BLaER1 treated with 17β-estradiol and CSF1 and Interleukin-3, amounts not matched to agents 10 nM and 100 nM (cell line): ENCODE measurements around the gene LDLRAD3.
"Not testable (repeated sequence)": the region's sequence is repeated elsewhere in the genome, so short reads cannot be mapped to it uniquely, and the experiment has no call there.

ENCODE experiments used
- H3K27ac ChIP-seq, 11 experiments: shearing (Covaris generic); formaldehyde crosslinking; 2 replicates each; pipeline ENCODE4 v1.8.1; 2022
- H3K27me3 ChIP-seq, 11 experiments: shearing (Covaris generic); formaldehyde crosslinking; 2 replicates each; pipeline ENCODE4 v1.8.1; 2022
- H3K36me3 ChIP-seq, 11 experiments: shearing (Covaris generic); formaldehyde crosslinking; 2 replicates each; pipeline ENCODE4 v1.8.1; 2022
- H3K4me1 ChIP-seq, 10 experiments: shearing (Covaris generic); formaldehyde crosslinking; 2 replicates each; pipeline ENCODE4 v1.8.1; 2022
- H3K4me2 ChIP-seq, 11 experiments: shearing (Covaris generic); formaldehyde crosslinking; 2 replicates each; pipeline ENCODE4 v1.8.1; 2022
- H3K4me3 ChIP-seq, 10 experiments: shearing (Covaris generic); formaldehyde crosslinking; 2 replicates each; pipeline ENCODE4 v1.8.1; 2022
- H3K9ac ChIP-seq, 11 experiments: shearing (Covaris generic); formaldehyde crosslinking; 2 replicates each; pipeline ENCODE4 v1.8.1; 2022
- H3K9me3 ChIP-seq, 11 experiments: shearing (Covaris generic); formaldehyde crosslinking; replicated peaks in 1 of 11; 2 replicates each; pipeline ENCODE4 v1.8.1; 2022
- H4K20me1 ChIP-seq, 11 experiments: shearing (Covaris generic); formaldehyde crosslinking; 2 replicates each; pipeline ENCODE4 v1.8.1; 2022
- Cebpa-rat ChIP-seq, 11 experiments: shearing (Covaris generic); IDR thresholded peaks; 2 replicates each; pipeline ENCODE4 v1.8.1; 2022

LDLRAD3 gene

DNA sequence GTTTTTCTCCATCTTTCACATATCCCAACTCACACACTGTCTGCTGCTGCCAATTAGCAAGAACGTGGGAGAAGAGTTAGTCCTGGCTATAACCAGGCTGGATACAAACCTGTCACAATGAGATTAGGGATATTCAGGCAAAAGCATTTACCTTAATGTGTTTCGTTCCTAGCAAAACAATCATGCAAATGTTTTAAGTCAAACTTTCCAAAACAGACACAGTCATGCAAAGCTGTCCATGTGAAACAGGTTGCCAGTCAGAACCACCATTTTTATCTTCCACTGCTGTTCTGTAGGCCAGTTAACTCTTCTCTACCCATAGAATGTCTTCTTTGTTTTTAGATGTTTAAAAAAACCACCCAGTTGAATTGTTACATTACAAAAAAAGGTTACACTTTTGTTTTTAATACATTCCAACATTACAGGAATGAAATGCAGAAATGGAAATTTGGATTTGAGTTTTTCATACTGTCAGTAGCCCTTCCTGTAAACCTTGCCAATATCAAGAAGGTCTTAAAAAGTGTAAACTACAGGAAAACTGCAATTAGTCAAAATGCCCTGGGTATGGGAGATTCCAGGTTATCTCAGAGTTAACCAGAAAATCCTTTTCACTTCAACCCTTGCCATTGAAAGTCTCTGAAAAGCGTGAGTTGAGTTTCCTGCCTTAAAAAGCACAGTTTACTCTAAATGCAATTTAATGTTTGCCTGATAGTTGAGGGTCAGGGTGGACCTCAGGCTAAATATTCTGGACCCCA, 34.2 kb upstream of the LDLRAD3 start:
- Histone ChIP-seq H3K4me1 (peaks cover 2 to 36% (median 5%) of the 10 kb centered on the region in 10 experiments; a peak in 19 of 20 replicates), H3K27ac (no peak overlapping the region), H3K36me3 (no peaks in the 10 kb centered on the region), H4K20me1 (no peaks in the 10 kb centered on the region), H3K27me3 (no peaks in the 10 kb centered on the region), H3K9me3 (peaks cover 0 to 7% (median 0%) of the 10 kb centered on the region in 11 experiments; a peak in 1 of 22 replicates), H3K9ac (no peak overlapping the region), H3K4me2 (no peak overlapping the region), H3K4me3 (no peak overlapping the region)
- TF ChIP-seq Cebpa-rat (IDR thresholded peaks at IDR 0.05), result no peak

DNA sequence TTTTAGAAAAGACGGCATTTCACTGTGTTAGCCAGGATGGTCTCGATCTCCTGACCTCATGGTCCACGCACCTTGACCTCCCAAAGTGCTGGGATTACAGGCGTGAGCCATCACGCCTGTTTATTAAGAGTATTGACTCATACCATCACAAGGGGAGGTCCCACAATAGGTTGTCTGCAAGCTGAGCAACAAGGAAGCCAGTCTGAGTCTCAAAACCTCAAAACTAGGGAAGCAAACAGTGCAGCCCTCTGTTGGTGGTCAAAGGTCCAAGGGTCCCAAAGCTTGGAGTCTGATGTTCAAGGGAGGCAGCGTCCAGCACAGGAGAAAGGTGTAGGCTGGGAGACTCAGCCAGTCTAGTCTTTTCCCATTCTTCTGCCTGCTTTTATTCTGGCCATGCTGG, 32.8 kb upstream of the LDLRAD3 start:
- TF ChIP-seq Cebpa-rat (IDR thresholded peaks at IDR 0.05), result no peak
- Histone ChIP-seq H3K27ac (no peak overlapping the region), H3K4me1 (peaks cover 7 to 26% (median 14%) of the 10 kb centered on the region in 10 experiments; a peak in 19 of 20 replicates), H3K4me2 (peak overlapping the region in 1 of 11 experiments; percentile 17; a peak in 1 of 22 replicates), H3K27me3 (no peaks in the 10 kb centered on the region), H3K9me3 (peaks cover 0 to 7% (median 0%) of the 10 kb centered on the region in 11 experiments; a peak in 1 of 22 replicates), H3K36me3 (no peaks in the 10 kb centered on the region), H3K4me3 (no peak overlapping the region), H4K20me1 (no peaks in the 10 kb centered on the region), H3K9ac (no peak overlapping the region)

DNA sequence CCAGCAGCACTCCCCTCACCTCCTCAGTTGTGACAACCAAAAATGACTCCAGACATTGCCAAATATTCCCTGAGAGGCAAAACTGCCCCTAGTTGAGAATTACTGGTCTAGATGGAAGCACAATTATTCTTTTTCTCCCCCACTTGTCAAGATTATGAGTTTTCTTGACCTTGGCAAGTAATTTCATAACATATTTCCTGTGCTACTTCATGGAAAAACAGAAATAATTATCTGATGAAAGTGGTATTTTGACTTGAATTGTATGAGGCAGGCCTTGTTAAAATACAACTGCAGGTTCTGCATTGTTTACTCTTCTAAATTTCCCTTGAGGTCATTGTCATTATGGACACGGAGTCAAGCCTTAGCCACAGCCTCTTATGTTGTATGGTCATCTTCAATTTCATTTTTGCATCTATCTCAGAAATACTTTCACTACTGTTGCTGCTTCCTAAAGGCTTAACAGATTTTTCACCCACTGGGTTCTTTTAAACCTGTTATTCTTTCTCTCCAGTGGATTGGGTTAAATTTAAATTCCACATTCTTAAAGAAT, 32.2 kb upstream of the LDLRAD3 start:
- H4K20me1 ChIP-seq, result no peaks in the 10 kb centered on the region
- peak overlapping the region in 1 of 11 experiments; percentile 17; a peak in 1 of 22 replicates for H3K4me2 ChIP-seq
- no peak overlapping the region for H3K27ac ChIP-seq
- no peaks in the 10 kb centered on the region for H3K36me3 ChIP-seq
- H3K9ac ChIP-seq, result no peak overlapping the region
- peaks cover 0 to 7% (median 0%) of the 10 kb centered on the region in 11 experiments; a peak in 1 of 22 replicates for H3K9me3 ChIP-seq
- peaks cover 7 to 21% (median 14%) of the 10 kb centered on the region in 10 experiments; a peak in 19 of 20 replicates for H3K4me1 ChIP-seq
- H3K27me3 ChIP-seq, result no peaks in the 10 kb centered on the region
- H3K4me3 ChIP-seq, result no peak overlapping the region
- TF ChIP-seq Cebpa-rat (IDR thresholded peaks at IDR 0.05), result no peak

DNA sequence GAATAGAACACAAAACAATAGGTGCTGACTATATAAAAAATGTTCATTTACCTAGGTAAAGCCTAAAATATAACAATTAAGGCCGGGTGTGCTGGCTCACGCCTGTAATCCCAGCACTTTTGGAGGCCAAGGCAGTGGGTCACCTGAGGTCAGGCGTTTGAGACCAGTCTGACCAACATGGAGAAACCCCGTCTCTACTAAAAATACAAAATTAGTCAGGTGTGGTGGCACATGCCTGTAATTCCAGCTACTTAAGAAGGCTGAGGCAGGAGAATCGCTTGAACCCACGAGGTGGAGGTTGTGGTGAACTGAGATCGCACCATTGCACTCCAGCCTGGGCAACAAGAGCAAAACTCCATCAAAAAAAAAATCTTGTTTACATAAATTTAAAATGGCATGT, 31.4 kb upstream of the LDLRAD3 start:
- not testable (repeated sequence) for H3K27me3 ChIP-seq, H3K4me2 ChIP-seq, H3K4me3 ChIP-seq, H3K9ac ChIP-seq, H3K9me3 ChIP-seq, H4K20me1 ChIP-seq, H3K36me3 ChIP-seq, H3K27ac ChIP-seq
- peaks cover 7 to 20% (median 14%) of the 10 kb centered on the region in 10 experiments; a peak in 19 of 20 replicates for H3K4me1 ChIP-seq

DNA sequence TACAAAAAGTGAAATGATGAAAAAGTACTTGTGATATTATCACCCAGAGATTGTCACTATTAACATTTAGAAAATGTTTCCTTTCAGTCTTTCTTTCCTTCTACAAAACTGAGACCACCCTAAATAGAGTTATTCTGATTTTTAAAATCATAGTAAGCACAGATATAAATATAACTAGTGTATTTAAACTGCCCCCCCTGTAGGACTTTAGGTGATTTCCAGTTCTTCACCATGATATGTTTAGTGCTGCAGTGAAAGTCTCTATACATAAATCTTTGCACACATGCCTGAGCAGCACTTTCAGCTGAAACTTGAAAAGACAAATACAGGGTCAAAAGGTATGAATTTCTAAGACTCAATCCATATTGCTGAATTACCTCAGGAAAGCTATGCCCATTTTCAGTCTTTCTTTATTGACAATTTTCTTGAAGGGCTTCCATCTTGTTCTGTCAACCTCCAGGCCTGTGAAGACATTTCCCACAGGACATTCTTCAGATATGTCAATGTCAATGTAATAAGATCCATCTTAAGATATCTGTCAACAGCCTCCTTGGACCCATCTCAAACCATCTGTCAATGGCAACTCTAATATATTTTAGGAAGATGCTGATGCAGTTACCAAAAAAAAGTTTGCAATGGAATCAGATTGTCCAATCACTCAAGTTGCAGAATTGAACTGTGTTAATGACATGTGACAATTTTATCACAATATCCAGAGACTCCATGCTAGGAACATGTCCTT, 30.8 kb upstream of the LDLRAD3 start:
- no peak overlapping the region for H3K9ac ChIP-seq
- no peaks in the 10 kb centered on the region for H3K27me3 ChIP-seq
- no peak overlapping the region for H3K4me3 ChIP-seq
- H3K36me3 ChIP-seq, result no peaks in the 10 kb centered on the region
- no peak for TF ChIP-seq Cebpa-rat (IDR thresholded peaks at IDR 0.05)
- H3K4me2 ChIP-seq, result no peak overlapping the region
- H3K4me1 ChIP-seq, result peaks cover 6 to 16% (median 12%) of the 10 kb centered on the region in 10 experiments; a peak in 19 of 20 replicates
- no peaks in the 10 kb centered on the region for H4K20me1 ChIP-seq
- H3K9me3 ChIP-seq, result peaks cover 0 to 7% (median 0%) of the 10 kb centered on the region in 11 experiments; a peak in 1 of 22 replicates
- H3K27ac ChIP-seq, result no peak overlapping the region

DNA sequence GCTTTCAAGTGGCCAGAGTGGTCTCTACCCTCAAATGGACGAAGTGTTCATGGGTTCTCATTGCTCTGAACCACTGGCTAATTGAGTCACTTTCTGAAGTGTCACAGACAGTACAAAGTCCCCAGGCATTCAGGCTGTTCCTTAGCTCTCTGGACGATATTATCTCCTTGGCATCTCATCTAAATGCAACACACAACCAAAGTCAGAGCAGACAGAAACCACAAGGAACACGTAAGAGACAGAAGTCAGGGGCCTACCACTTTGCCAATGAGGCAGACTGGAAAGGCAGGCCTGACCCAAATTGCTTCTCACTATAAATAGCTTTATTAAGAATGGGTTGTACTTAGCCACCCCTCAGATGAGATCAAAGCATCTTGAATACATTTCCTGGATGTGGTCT, 29.0 kb upstream of the LDLRAD3 start:
- H3K4me1 ChIP-seq, result peaks cover 10 to 23% (median 16%) of the 10 kb centered on the region in 10 experiments
- H4K20me1 ChIP-seq, result no peaks in the 10 kb centered on the region
- H3K4me3 ChIP-seq, result no peak overlapping the region
- no peaks in the 10 kb centered on the region for H3K27me3 ChIP-seq
- no peak for TF ChIP-seq Cebpa-rat (IDR thresholded peaks at IDR 0.05)
- peaks cover 0 to 7% (median 0%) of the 10 kb centered on the region in 11 experiments; a peak in 1 of 22 replicates for H3K9me3 ChIP-seq
- H3K4me2 ChIP-seq, result peak overlapping the region in 8 of 11 experiments; percentile 13 to 65 (median 41); a peak in 13 of 22 replicates
- H3K27ac ChIP-seq, result no peak overlapping the region
- no peak overlapping the region for H3K9ac ChIP-seq
- H3K36me3 ChIP-seq, result no peaks in the 10 kb centered on the region

DNA sequence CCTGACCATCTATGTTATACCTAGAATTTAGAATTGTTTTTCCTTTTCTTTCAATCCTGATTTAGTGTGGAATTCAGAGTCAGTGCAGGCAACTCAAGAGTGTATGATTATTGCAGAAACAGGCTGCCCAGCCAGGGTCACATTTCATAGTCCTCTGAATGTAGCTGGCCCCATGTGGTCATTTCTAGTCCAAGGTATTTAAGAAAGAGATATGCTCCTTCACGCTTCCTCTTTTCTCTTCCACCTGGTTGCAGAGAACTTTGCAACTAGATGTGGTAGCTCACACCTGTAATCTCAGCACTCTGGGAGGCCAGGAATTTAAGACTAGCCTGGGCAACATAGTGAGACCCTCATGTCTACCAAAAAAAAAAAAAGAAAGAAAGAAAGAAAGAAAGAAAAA, 27.6 kb upstream of the LDLRAD3 start:
- Histone ChIP-seq H3K4me3 (no peak overlapping the region), H3K36me3 (no peaks in the 10 kb centered on the region), H3K9me3 (peaks cover 0 to 7% (median 0%) of the 10 kb centered on the region in 11 experiments; a peak in 1 of 22 replicates), H3K9ac (no peak overlapping the region), H3K4me2 (no peak overlapping the region), H3K27me3 (no peaks in the 10 kb centered on the region), H4K20me1 (no peaks in the 10 kb centered on the region), H3K4me1 (peaks cover 10 to 24% (median 17%) of the 10 kb centered on the region in 10 experiments), H3K27ac (no peak overlapping the region)
- TF ChIP-seq Cebpa-rat (IDR thresholded peaks at IDR 0.05), result no peak

DNA sequence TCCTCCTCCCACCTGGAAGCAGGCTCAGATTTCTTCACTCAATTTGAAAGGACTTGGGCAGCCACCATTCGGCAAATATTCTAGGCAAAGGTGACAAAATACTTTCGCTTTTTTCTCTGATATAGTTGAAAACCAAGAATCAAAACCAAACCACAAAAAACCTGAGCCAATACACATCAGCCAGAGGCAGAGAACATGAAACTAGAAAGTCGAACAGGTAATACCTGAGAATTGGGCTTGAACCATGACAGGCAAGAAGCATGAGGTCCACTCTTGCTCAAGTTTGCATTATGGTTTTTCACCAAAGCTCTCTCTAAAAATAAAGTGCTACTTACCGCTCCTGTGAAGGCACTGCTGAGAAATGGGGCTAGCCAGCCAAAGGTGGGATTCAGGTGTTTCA, 26.2 kb upstream of the LDLRAD3 start:
- TF ChIP-seq Cebpa-rat (IDR thresholded peaks at IDR 0.05), result no peak
- Histone ChIP-seq H3K27me3 (no peaks in the 10 kb centered on the region), H3K9ac (no peak overlapping the region), H4K20me1 (no peaks in the 10 kb centered on the region), H3K4me2 (no peak overlapping the region), H3K27ac (no peak overlapping the region), H3K36me3 (no peaks in the 10 kb centered on the region), H3K4me1 (peaks cover 10 to 24% (median 16%) of the 10 kb centered on the region in 10 experiments), H3K9me3 (peaks cover 0 to 7% (median 0%) of the 10 kb centered on the region in 11 experiments; a peak in 1 of 22 replicates), H3K4me3 (no peak overlapping the region)

DNA sequence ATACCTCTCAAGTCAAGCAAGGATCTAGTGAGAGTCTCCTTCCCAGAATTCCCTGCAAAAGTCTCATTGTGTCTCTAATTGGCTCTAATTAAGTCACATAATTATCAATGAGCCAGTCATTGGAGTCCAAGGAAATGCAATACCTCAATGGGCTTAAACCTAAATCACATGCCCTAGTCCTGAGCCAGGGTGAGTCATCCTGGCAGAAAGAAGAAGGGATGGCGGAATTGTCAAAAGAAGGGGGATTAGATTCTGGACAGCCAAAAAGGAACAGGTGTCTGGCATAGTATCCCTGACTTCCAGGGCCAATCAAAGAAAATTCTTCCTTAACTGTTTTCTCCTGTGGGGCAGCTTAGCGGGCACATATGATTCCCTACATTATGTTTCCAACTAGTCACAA, 25.1 kb upstream of the LDLRAD3 start:
- Histone ChIP-seq H3K27ac (peak overlapping the region in 3 of 11 experiments; percentile 10 to 48 (median 26); a peak in 3 of 22 replicates), H4K20me1 (no peaks in the 10 kb centered on the region), H3K9ac (no peak overlapping the region), H3K4me2 (peak overlapping the region in 6 of 11 experiments; percentile 28 to 74 (median 46); a peak in 10 of 22 replicates), H3K4me1 (peaks cover 10 to 34% (median 21%) of the 10 kb centered on the region in 10 experiments), H3K27me3 (no peaks in the 10 kb centered on the region), H3K4me3 (no peak overlapping the region), H3K36me3 (no peaks in the 10 kb centered on the region), H3K9me3 (peaks cover 0 to 6% (median 0%) of the 10 kb centered on the region in 11 experiments; a peak in 1 of 22 replicates)
- no peak for TF ChIP-seq Cebpa-rat (IDR thresholded peaks at IDR 0.05)
